Keratinocyte (primary cell): ENCODE data around the gene FOXQ1. TPM values are rescaled to one million over a fixed set of nuclear protein-coding genes. Genes with fewer than 3 reads are reported as not detected.

ENCODE experiments used
- DNase-seq: peaks from one replicate; pipeline ENCODE4 v3.0.0-alpha.2; 2011; ENCODE audit warnings: low read depth, missing footprints, low spot score
- FAIRE-seq: peaks from 2 replicates; lab custom pipeline; 2011; peaks lifted over from hg19 to GRCh38; lab: Jason Lieb, UNC
- H2AFZ ChIP-seq: 2 replicates; pipeline ENCODE4 v1.6.0; 2012; ENCODE audit warnings: low read length, control low read depth, inconsistent platforms; ENCODE audit not compliant: control insufficient read depth
- H3K27ac ChIP-seq: 2 replicates; pipeline ENCODE4 v1.5.1; 2011; ENCODE audit warnings: low read length; ENCODE audit not compliant: control insufficient read depth, insufficient read depth
- H3K27me3 ChIP-seq: 3 replicates; pipeline ENCODE4 v1.6.0; 2011; ENCODE audit warnings: low read length; ENCODE audit not compliant: control insufficient read depth, insufficient read depth; ENCODE audit errors: extremely low read depth
- H3K36me3 ChIP-seq, 2 experiments: 2 replicates in 1 of 2; 3 replicates in 1 of 2; pipeline ENCODE4 v1.5.1; 2011; ENCODE audit warnings: low read length in 2 of 2, mild to moderate bottlenecking in 1 of 2; ENCODE audit not compliant: control insufficient read depth in 2 of 2, insufficient read depth in 2 of 2; ENCODE audit errors: extremely low read depth in 1 of 2
- H3K4me1 ChIP-seq: 3 replicates; pipeline ENCODE4 v1.5.1; 2011; ENCODE audit warnings: low read length; ENCODE audit not compliant: control insufficient read depth, insufficient read depth; ENCODE audit errors: extremely low read depth
- H3K4me2 ChIP-seq: 3 replicates; pipeline ENCODE4 v1.6.0; 2011; ENCODE audit warnings: low read depth, low read length; ENCODE audit not compliant: control insufficient read depth, insufficient read depth; ENCODE audit errors: extremely low read depth
- H3K4me3 ChIP-seq, 3 experiments: fragments of 200-600 bp in 1 of 3; sonication (generic) in 1 of 3; 2 replicates in 2 of 3; 3 replicates in 1 of 3; pipeline ENCODE4 v1.5.1; 2011 to 2016; ENCODE audit warnings: low read length in 3 of 3, mild to moderate bottlenecking in 3 of 3, control low read depth in 2 of 3, inconsistent platforms in 1 of 3, low read depth in 1 of 3, mixed read lengths in 1 of 3, mixed run types in 1 of 3, moderate library complexity in 1 of 3; ENCODE audit not compliant: control insufficient read depth in 2 of 3, insufficient read depth in 2 of 3; ENCODE audit errors: extremely low read depth in 1 of 3
- H3K79me2 ChIP-seq: 2 replicates; pipeline ENCODE4 v1.6.0; 2012; ENCODE audit warnings: low read length; ENCODE audit not compliant: control insufficient read depth, insufficient read depth
- H3K9ac ChIP-seq: 3 replicates; pipeline ENCODE4 v1.6.0; 2011; ENCODE audit warnings: low read length; ENCODE audit not compliant: control insufficient read depth, insufficient read depth; ENCODE audit errors: extremely low read depth
- H3K9me1 ChIP-seq: 3 replicates; pipeline ENCODE4 v1.6.0; 2011; ENCODE audit warnings: low read length; ENCODE audit not compliant: control insufficient read depth, insufficient read depth; ENCODE audit errors: extremely low read depth
- H3K9me3 ChIP-seq: 2 replicates; pipeline ENCODE4 v1.5.1; 2012; ENCODE audit warnings: low read depth, low read length; ENCODE audit not compliant: control insufficient read depth
- H4K20me1 ChIP-seq: 3 replicates; pipeline ENCODE4 v1.6.0; 2011; ENCODE audit warnings: low read length; ENCODE audit not compliant: control insufficient read depth, insufficient read depth; ENCODE audit errors: extremely low read depth
- CTCF ChIP-seq, 3 experiments: IDR thresholded peaks in 1 of 3; conservative IDR thresholded peaks in 1 of 3; optimal IDR thresholded peaks in 1 of 3; 2 replicates in 2 of 3; 3 replicates in 1 of 3; pipeline versions ENCODE3 to v1.5.1; 2011; ENCODE audit warnings: low read length in 3 of 3, mild to moderate bottlenecking in 3 of 3, moderate library complexity in 2 of 3, control low read depth in 1 of 3, inconsistent platforms in 1 of 3; ENCODE audit not compliant: insufficient read depth in 2 of 3; ENCODE audit errors: extremely low read depth in 1 of 3
- EZH2 ChIP-seq: IDR thresholded peaks from one replicate; pipeline ENCODE4 v1.6.1; 2012; ENCODE audit warnings: inconsistent platforms, mild to moderate bottlenecking, low read length, moderate library complexity
- dilution Hi-C: fragments of 300-500 bp; cut with MboI; formaldehyde crosslinking; loops from one replicate; pipeline ENCODE4 v1.7.0; 2020; ENCODE audit warnings: low sequenced_read_pairs; ENCODE audit not compliant: extremely low pct_ligation_motif_present
- polyA plus RNA-seq, 5 experiments: library from polyadenylated mRNA; depleted of rRNA in 3 of 5; stranded (reverse) in 3 of 5; stranded (forward) in 1 of 5; unstranded in 1 of 5; fragments of >200 nt; gene quantifications; 1 replicate in 1 of 5; 2 replicates in 3 of 5; 3 replicates in 1 of 5; pipeline versions ENCODE4 v1.2.1 to v1.2.3, GENCODE V29; 2011 to 2012; ENCODE audit warnings: missing spikeins in 2 of 5, low read depth in 1 of 5, low replicate concordance in 1 of 5

FOXQ1 gene
- polyA plus RNA-seq, 1 donor (not counting 4 experiments of a cell fraction or from before 2014, with no cell fraction given), result 5.4 TPM

DNA sequence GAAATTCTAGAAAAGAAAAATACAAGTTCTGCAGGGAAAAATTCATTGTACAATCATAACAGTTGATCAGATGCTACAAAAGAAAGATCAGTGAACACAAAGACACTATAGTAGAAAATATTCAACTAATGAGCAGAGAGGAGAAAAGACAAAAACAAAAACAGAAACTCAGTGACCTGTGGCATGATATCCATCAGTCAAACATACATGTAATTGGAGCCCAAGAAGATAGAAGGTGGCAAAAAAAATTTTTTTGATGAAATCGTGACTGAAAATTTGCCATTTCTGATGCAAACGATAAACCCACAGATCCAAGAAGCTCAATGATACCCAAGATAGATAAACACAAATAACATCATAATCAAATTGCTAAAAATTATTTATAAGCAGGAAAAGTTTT, 13.1 kb upstream of the FOXQ1 start:
- dilution Hi-C loops, result no loop called here
- peaks cover 29% of the 10 kb centered on the region for H3K4me1 ChIP-seq
- no peaks in the 10 kb centered on the region for H3K79me2 ChIP-seq
- H3K9ac ChIP-seq, result no peak overlapping the region
- H3K9me1 ChIP-seq, result peaks cover 3% of the 10 kb centered on the region
- H3K4me3 ChIP-seq, result no peak overlapping the region
- H4K20me1 ChIP-seq, result no peaks in the 10 kb centered on the region
- TF ChIP-seq EZH2, result no peak
- no peak for TF ChIP-seq CTCF (optimal IDR thresholded peaks at IDR 0.05 in 1 of 3, IDR thresholded peaks at IDR 0.05 in 1 of 3, conservative IDR thresholded peaks at IDR 0.05 in 1 of 3; ENCODE audit: extremely low read depth in 1 of 3, insufficient read depth in 2 of 3, low read length in 3 of 3)
- H2AFZ ChIP-seq, result no peak overlapping the region
- FAIRE-seq (no peak), DNase-seq (no peak)
- H3K9me3 ChIP-seq, result no peaks in the 10 kb centered on the region
- H3K27me3 ChIP-seq, result no peaks in the 10 kb centered on the region
- H3K4me2 ChIP-seq, result no peak overlapping the region
- H3K36me3 ChIP-seq, result no peaks in the 10 kb centered on the region
- no peak overlapping the region for H3K27ac ChIP-seq

DNA sequence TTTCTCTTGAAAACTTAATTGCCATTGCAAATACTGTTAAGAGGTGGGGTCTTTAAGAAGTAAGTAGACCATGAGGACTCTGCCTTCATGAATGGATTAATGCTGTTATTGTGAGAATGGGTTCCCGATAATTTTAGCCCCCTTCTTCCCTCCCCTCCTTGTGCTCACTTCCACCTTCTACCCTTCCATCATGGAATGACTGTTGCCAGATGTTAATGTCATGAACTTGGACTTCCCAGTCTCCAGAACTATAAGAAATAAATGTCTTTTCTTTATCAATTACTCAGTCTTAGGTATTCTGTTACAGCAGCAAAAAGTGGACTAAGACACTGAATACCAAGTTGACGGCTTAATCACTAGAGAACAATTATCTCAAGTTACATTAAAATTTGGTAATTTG, 5.8 kb upstream of the FOXQ1 start:
- Histone ChIP-seq H4K20me1 (no peaks in the 10 kb centered on the region), H3K79me2 (no peaks in the 10 kb centered on the region), H3K27ac (no peak overlapping the region), H3K4me2 (no peak overlapping the region), H3K27me3 (no peaks in the 10 kb centered on the region), H2AFZ (no peak overlapping the region), H3K4me1 (peaks cover 7% of the 10 kb centered on the region), H3K9me3 (no peaks in the 10 kb centered on the region), H3K36me3 (no peaks in the 10 kb centered on the region), H3K9ac (no peak overlapping the region), H3K4me3 (no peak overlapping the region), H3K9me1 (no peaks in the 10 kb centered on the region)
- DNase-seq (no peak), FAIRE-seq (no peak)
- dilution Hi-C loops, result no loop called here
- TF ChIP-seq EZH2, result no peak
- TF ChIP-seq CTCF (optimal IDR thresholded peaks at IDR 0.05 in 1 of 3, IDR thresholded peaks at IDR 0.05 in 1 of 3, conservative IDR thresholded peaks at IDR 0.05 in 1 of 3; ENCODE audit: extremely low read depth in 1 of 3, insufficient read depth in 2 of 3, low read length in 3 of 3), result no peak
